Bronchial epithelial cell (primary cell): ENCODE measurements around the gene SEMA7A. TPM values are rescaled to one million over a fixed set of nuclear protein-coding genes. Genes with fewer than 3 reads are reported as not detected.

Experiments
- DNase-seq: peaks from one replicate; pipeline ENCODE4 v3.0.0-alpha.2; 2010; ENCODE audit warnings: low read depth
- FAIRE-seq: peaks from 2 replicates; lab custom pipeline; 2011; peaks lifted over from hg19 to GRCh38; lab: Jason Lieb, UNC
- H3K27me3 ChIP-seq: 2 replicates; pipeline ENCODE4 v1.5.1; 2011; ENCODE audit warnings: low read length; ENCODE audit not compliant: control insufficient read depth, insufficient read depth
- H3K36me3 ChIP-seq: 2 replicates; pipeline ENCODE4 v1.5.1; 2011; ENCODE audit warnings: low read length; ENCODE audit not compliant: control insufficient read depth, insufficient read depth
- H3K4me3 ChIP-seq: 2 replicates; pipeline ENCODE4 v1.5.1; 2011; ENCODE audit warnings: mild to moderate bottlenecking, low read depth, low read length, control low read depth
- total RNA-seq: library from RNA; depleted of rRNA; stranded (reverse); fragments of >200 nt; gene quantifications from 2 replicates; pipeline ENCODE4 v1.2.1, GENCODE V29; 2014
- TF ChIP-seq, protein P1 (sequence below): IDR thresholded peaks from 2 replicates; pipeline ENCODE4 v1.5.1; 2011; ENCODE audit warnings: mild to moderate bottlenecking, moderate library complexity, low read length, control low read depth, inconsistent platforms; ENCODE audit not compliant: insufficient read depth, severe bottlenecking

SEMA7A gene
- total RNA-seq, 1 donor from 2014 or later: 5.3 TPM

GRCh38 chr15:74421302-74422245 lies 12.2 kb downstream of the SEMA7A start:
- Histone ChIP-seq H3K27me3 (no peaks in the 10 kb centered on the region), H3K4me3 (no peak overlapping the region), H3K36me3 (peaks cover 4% of the 10 kb centered on the region)
- DNase-seq (no peak), FAIRE-seq (no peak)
- TF ChIP-seq, protein P1, sequence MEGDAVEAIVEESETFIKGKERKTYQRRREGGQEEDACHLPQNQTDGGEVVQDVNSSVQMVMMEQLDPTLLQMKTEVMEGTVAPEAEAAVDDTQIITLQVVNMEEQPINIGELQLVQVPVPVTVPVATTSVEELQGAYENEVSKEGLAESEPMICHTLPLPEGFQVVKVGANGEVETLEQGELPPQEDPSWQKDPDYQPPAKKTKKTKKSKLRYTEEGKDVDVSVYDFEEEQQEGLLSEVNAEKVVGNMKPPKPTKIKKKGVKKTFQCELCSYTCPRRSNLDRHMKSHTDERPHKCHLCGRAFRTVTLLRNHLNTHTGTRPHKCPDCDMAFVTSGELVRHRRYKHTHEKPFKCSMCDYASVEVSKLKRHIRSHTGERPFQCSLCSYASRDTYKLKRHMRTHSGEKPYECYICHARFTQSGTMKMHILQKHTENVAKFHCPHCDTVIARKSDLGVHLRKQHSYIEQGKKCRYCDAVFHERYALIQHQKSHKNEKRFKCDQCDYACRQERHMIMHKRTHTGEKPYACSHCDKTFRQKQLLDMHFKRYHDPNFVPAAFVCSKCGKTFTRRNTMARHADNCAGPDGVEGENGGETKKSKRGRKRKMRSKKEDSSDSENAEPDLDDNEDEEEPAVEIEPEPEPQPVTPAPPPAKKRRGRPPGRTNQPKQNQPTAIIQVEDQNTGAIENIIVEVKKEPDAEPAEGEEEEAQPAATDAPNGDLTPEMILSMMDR: no peak

GRCh38 chr15:74420193-74420905 lies 13.4 kb downstream of the SEMA7A start:
- FAIRE-seq: no peak
- H3K36me3 ChIP-seq: peaks cover 14% of the 10 kb centered on the region

DNA sequence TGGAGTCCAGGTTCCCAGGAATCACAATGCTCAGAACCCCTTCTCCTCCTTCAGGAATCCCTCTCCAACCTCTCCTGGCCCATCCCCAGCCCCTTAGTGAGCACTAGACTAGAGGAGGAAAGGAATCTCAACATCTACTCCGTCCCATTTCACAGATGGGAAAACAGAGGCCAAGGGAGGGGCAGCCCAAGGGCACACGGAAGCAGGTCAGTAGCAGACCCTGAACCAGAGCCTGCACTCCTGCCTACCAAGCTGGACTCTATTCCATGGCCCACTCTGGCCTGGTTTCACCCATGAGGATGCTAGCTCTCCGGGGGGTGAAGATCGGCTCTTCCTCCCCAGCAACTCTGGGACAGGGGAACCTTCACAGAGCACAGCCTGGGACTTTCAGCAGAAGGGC lies 14.3 kb downstream of the SEMA7A start:
- DNase-seq (no peak), FAIRE-seq (no peak)
- no peak overlapping the region for H3K4me3 ChIP-seq
- TF ChIP-seq, protein P1: no peak
- no peaks in the 10 kb centered on the region for H3K27me3 ChIP-seq
- peaks cover 20% of the 10 kb centered on the region for H3K36me3 ChIP-seq

More at GRCh38 chr15:74420193-74420905, 13.4 kb downstream of the SEMA7A start:
- Histone ChIP-seq H3K27me3 (no peaks in the 10 kb centered on the region), H3K4me3 (no peak overlapping the region)
- TF ChIP-seq, protein P1: no peak
- no peak for DNase-seq

- TF ChIP-seq, protein P1: no peak
- Histone ChIP-seq H3K27me3 (no peaks in the 10 kb centered on the region), H3K36me3 (peaks cover 20% of the 10 kb centered on the region), H3K4me3 (no peak overlapping the region)
- FAIRE-seq (no peak), DNase-seq (no peak)
These were observed 15.0 kb downstream of the SEMA7A start for GRCh38 chr15:74418575-74419338.

DNA sequence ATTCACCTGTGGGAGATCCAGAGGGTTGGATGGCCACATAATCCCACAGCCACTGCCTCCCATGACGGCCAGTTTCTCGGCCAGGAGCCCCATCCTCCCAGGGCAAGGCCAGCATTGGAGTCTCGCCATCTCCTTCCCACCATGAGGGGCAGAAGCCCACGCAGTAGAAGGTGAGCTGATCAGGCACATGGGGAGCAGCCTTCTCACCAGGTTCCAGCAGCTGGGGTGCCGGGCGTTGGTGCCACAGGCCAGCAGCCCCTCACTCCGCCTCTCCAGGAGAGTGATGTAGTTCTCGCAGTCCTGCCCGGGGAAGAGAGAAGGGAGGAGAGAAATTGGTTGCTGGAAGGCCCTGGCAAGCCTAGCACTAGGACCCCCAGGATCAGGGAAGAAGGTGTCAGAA lies 16.1 kb downstream of the SEMA7A start:
- peaks cover 20% of the 10 kb centered on the region for H3K36me3 ChIP-seq
- DNase-seq (no peak), FAIRE-seq (no peak)
- H3K4me3 ChIP-seq: no peak overlapping the region
- TF ChIP-seq, protein P1: no peak
- no peaks in the 10 kb centered on the region for H3K27me3 ChIP-seq
